ENCODE data around the gene TRIM44.

Gene TRIM44

DNA sequence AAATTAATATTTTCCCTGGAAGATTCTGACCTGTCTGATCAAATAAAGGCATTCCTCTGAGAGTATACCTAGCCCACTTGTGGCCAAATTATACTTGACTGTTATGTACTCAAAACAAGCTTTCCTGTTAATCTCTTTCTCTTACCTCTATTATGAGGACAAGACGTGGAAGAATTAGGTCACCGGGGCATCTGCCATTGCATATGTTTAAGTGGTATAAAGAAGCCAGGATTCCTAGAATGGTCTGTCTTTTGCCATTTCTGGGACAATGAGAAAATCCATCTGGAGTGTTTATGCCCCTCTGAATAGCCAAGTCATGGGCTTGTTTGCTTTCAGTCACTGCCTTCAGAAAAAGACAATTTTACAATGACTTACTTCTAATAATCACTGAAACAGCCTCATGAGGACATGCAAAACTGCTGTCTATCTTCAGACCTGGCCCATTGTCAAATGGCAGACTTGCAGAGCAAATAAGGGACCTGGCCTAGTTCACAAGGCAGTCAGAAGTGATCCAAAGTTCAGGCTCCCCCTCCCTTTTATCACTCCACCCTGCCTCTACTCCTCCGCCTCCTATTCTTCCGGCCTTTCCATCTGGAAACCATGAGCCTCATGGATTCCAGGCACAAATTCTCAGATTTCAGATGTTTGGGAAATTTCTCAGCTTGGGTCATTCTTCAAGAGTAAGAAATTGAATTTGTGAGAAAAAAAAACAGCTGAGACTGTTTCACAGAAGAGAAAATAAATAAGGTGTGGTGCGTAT, 153.2 kb downstream of the TRIM44 start:
- TF ChIP-seq, protein P1, sequence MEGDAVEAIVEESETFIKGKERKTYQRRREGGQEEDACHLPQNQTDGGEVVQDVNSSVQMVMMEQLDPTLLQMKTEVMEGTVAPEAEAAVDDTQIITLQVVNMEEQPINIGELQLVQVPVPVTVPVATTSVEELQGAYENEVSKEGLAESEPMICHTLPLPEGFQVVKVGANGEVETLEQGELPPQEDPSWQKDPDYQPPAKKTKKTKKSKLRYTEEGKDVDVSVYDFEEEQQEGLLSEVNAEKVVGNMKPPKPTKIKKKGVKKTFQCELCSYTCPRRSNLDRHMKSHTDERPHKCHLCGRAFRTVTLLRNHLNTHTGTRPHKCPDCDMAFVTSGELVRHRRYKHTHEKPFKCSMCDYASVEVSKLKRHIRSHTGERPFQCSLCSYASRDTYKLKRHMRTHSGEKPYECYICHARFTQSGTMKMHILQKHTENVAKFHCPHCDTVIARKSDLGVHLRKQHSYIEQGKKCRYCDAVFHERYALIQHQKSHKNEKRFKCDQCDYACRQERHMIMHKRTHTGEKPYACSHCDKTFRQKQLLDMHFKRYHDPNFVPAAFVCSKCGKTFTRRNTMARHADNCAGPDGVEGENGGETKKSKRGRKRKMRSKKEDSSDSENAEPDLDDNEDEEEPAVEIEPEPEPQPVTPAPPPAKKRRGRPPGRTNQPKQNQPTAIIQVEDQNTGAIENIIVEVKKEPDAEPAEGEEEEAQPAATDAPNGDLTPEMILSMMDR (IDR thresholded peaks at IDR 0.05): no peak

DNA sequence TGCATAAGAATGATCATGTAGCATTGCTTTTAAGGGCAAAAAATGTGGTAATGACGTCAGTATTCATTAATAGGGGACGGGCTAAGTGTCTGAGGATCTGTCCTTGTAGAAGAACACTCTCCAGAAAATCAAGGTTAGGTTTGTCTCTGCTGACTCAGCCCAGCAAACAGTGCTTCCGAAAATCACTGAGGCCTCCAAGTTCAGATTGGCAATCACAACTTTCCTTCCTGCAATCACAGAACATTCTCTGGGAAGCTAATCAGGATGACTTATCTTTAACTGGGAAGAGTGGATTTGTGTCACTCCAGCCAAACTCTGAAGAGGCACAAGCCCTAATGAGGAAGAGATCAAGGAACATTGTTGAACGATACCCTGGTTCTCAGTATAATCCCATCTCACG, 158.0 kb downstream of the TRIM44 start:
- TF ChIP-seq, protein P1 (IDR thresholded peaks at IDR 0.05): no peak

DNA sequence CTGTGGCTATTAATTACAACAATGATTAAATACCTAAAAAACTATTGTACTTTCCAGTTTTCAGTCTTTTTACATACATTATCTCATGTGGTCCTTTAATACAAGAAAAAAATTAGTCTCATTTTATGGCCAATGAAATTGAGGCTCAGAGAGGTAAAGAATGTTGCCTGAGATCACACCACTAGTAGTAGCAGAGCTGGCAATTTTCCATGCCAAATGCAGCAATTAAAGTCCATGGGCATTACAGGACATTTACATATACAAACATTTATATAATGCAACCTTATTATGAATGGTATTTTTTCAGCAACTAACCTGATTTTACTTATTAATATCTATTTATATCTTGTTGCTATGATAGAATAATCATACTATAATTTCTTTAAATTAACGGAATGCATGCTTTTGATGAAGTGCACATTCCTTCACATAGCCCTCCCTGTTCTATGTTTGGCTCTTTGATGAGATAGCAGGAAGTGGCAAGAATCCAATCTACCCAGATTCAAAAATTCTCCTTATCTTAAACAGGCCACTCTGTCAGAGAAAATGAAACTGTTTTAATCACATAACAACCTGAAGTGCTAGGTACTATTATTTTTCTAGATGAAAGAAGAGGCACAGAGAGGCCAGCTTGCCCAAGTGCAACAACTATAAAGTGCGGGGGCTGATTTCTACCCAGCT, 160.4 kb downstream of the TRIM44 start:
- TF ChIP-seq, protein P1 (IDR thresholded peaks at IDR 0.05): no peak

DNA sequence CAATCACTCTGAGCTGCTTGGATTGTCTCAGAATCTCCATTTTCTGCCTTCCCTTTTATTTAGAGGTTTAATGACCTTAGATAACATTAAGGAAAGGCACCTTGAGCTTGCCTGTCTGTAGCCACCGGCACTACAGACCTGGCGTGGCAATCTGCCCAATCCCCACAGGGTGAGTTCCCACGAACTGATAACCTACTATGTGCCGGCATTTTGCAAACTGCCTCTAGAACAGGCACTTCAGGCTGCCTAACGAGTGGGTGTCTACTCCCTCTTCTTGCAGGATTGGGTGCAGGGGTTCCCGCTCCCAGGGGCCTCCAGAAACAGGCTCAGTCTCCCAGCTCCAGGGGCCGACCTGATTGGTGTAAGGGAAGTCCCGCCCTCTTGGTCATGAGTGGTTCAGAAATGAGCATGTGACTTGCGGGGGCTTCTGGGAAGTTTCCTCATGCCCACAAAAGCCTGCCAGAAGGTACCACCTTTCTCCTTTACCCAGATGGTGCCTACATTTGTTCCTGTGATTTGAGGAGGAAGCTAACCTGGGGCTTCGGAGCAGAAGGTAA, 161.2 kb downstream of the TRIM44 start:
- TF ChIP-seq, protein P1 (IDR thresholded peaks at IDR 0.05): no peak

DNA sequence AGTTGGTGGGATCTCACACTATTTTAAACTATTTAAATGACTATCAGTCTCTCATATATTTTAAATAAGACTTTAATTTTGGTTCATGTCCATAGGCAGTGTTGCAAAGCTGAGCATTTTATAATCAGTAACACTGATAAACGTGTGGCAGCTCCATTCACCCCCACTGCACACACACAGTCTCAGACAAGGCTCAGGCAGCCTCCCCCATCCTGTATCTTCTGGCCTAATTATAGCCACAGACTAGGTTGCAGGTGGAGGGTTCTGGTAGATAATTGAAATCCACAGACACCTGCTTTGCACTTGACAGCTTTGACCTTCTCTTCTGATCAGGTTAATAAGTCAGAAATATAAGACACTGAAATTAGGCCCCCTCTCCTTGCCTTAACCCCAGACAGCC, 162.8 kb downstream of the TRIM44 start:
- TF ChIP-seq, protein P1 (IDR thresholded peaks at IDR 0.05): no peak

DNA sequence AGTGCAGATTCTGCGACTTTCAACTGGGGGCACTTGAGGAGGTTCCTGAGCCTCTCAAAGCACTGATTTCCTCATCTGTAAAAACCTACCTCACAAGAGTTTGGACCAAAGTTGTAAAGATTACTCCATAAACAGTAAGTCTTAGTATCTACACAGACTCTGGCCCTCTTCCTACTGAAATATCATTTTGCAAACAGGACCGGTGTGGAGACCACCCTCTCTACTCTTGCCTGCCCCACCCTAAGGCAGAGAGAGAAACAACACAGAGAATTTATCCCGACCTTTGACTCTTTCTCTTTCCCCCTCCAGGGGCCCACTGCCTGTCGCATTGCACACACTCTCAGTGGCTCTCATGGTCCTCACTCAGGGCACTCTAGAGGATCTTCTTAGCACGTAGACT, 163.4 kb downstream of the TRIM44 start:
- TF ChIP-seq, protein P1 (IDR thresholded peaks at IDR 0.05): no peak

DNA sequence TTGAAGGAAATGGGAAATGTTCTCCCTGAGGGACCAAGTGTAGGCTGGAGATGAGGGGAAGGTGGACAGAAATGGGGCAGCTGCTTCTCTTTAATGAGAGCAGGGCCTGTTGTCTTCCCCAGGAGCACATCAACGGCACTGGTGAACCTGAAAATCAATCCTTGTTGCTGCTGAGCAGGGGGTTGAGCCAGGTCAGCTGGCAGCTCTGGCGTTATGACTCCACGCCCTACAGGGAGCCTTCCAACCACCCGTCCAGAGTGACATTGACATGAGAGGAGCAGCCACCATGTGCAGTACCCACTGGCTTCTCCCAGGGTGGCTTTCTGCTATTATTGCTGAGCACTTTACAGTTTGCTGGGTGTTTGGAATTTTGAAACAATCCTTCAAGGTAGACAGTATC, 164.4 kb downstream of the TRIM44 start:
- TF ChIP-seq, protein P1 (IDR thresholded peaks at IDR 0.05): no peak
